Measurements from ENCODE around the gene SMIM30. TPM values are rescaled to one million over a fixed set of nuclear protein-coding genes. Genes with fewer than 3 reads are reported as not detected.

SMIM30 gene
- total RNA-seq, 2 experiments from 2014 or later: 43.3 to 55.1 TPM

- TF ChIP-seq EZH2phosphoT487 (IDR thresholded peaks at IDR 0.05; ENCODE audit: borderline replicate concordance, low read depth, low read length) (no peak), CTCF (conservative IDR thresholded peaks at IDR 0.05; ENCODE audit: low read length) (no peak)
- Histone ChIP-seq H3K4me3 (ENCODE audit: low read depth, low read length, poor library complexity, severe bottlenecking) (no peak overlapping the region), H4K20me1 (ENCODE audit: insufficient read depth, low read length) (no peaks in the 10 kb centered on the region), H3K9me2 (ENCODE audit: insufficient read depth, low read length) (no peaks in the 10 kb centered on the region), H3K79me2 (ENCODE audit: insufficient read depth, low read depth, low read length) (no peaks in the 10 kb centered on the region), H3K9me3 (ENCODE audit: low read length) (no peaks in the 10 kb centered on the region), H3K27ac (ENCODE audit: low read depth, low read length, poor library complexity, severe bottlenecking) (no peak overlapping the region), H2AFZ (ENCODE audit: low read length) (0 out of 2 replicates have a peak overlapping the region, but pooled peaks have one; percentile 28), H3K4me1 (ENCODE audit: insufficient read depth, low read length, poor library complexity, severe bottlenecking) (no peaks in the 10 kb centered on the region), H3K36me3 (ENCODE audit: insufficient read depth, low read length) (no peaks in the 10 kb centered on the region), H3K4me2 (ENCODE audit: low read length) (no peak overlapping the region)
- BruUV-seq (replicated peaks): no TSS peak
- intact Hi-C loops (cut with micrococcal nuclease; ENCODE audit: unreplicated experiment): no loop called here
- ChIA-PET CTCF (ENCODE audit: unreplicated experiment) (no interaction called here), POLR2A (interaction anchor here (0.8 to 3.7 kb wide), 4 partner anchors 8 to 454 kb away, joined by 3 to 31 read pairs (median 14); no protein-coding TSS in a partner anchor)
- DNase-seq (ENCODE audit: low spot score): no peak
These were observed 13.0 kb upstream of the SMIM30 start for GRCh38 chr7:113131367-113131766.

GRCh38 chr7:113128031-113128430 is 9.7 kb upstream of the SMIM30 start:
- Histone ChIP-seq H3K4me3 (ENCODE audit: low read depth, low read length, poor library complexity, severe bottlenecking) (no peak overlapping the region), H3K4me2 (ENCODE audit: low read length) (no peak overlapping the region), H3K79me2 (ENCODE audit: insufficient read depth, low read depth, low read length) (no peaks in the 10 kb centered on the region), H3K9me3 (ENCODE audit: low read length) (no peaks in the 10 kb centered on the region), H4K20me1 (ENCODE audit: insufficient read depth, low read length) (no peaks in the 10 kb centered on the region), H3K4me1 (ENCODE audit: insufficient read depth, low read length, poor library complexity, severe bottlenecking) (no peaks in the 10 kb centered on the region), H2AFZ (ENCODE audit: low read length) (no peak overlapping the region), H3K36me3 (ENCODE audit: insufficient read depth, low read length) (no peaks in the 10 kb centered on the region), H3K27ac (ENCODE audit: low read depth, low read length, poor library complexity, severe bottlenecking) (no peak overlapping the region), H3K9me2 (ENCODE audit: insufficient read depth, low read length) (no peaks in the 10 kb centered on the region)
- no peak for DNase-seq (ENCODE audit: low spot score)
- ChIA-PET POLR2A (interaction anchor here (0.6 to 3.7 kb wide), 4 partner anchors 7 to 42 kb away, joined by 3 to 31 read pairs (median 4); no protein-coding TSS in a partner anchor), CTCF (ENCODE audit: unreplicated experiment) (no interaction called here)
- intact Hi-C loops (cut with micrococcal nuclease; ENCODE audit: unreplicated experiment): no loop called here
- no peak for TF ChIP-seq EZH2phosphoT487 (IDR thresholded peaks at IDR 0.05; ENCODE audit: borderline replicate concordance, low read depth, low read length)
- TF ChIP-seq CTCF (conservative IDR thresholded peaks at IDR 0.05; ENCODE audit: low read length): no peak
- BruUV-seq (replicated peaks): no TSS peak

GRCh38 chr7:113125728-113126127 is 7.4 kb upstream of the SMIM30 start:
- TF ChIP-seq EZH2phosphoT487 (IDR thresholded peaks at IDR 0.05; ENCODE audit: borderline replicate concordance, low read depth, low read length) (no peak), CTCF (conservative IDR thresholded peaks at IDR 0.05; ENCODE audit: low read length) (no peak)
- H2AFZ ChIP-seq (ENCODE audit: low read length): no peak overlapping the region
- no TSS peak for BruUV-seq (replicated peaks)
- H3K4me1 ChIP-seq (ENCODE audit: insufficient read depth, low read length, poor library complexity, severe bottlenecking): peaks cover 12% of the 10 kb centered on the region
- no peaks in the 10 kb centered on the region for H3K9me3 ChIP-seq (ENCODE audit: low read length)
- ChIA-PET POLR2A (interaction anchor here (0.8 to 2.7 kb wide), 7 partner anchors 11 to 64 kb away, joined by 3 to 18 read pairs (median 3); no protein-coding TSS in a partner anchor), CTCF (ENCODE audit: unreplicated experiment) (no interaction called here)
- DNase-seq (ENCODE audit: low spot score): no peak
- H3K27ac ChIP-seq (ENCODE audit: low read depth, low read length, poor library complexity, severe bottlenecking): no peak overlapping the region
- no peak overlapping the region for H3K4me3 ChIP-seq (ENCODE audit: low read depth, low read length, poor library complexity, severe bottlenecking)
- no peaks in the 10 kb centered on the region for H3K9me2 ChIP-seq (ENCODE audit: insufficient read depth, low read length)
- no peaks in the 10 kb centered on the region for H3K79me2 ChIP-seq (ENCODE audit: insufficient read depth, low read depth, low read length)
- no peak overlapping the region for H3K4me2 ChIP-seq (ENCODE audit: low read length)
- intact Hi-C loops (cut with micrococcal nuclease; ENCODE audit: unreplicated experiment): no loop called here
- H4K20me1 ChIP-seq (ENCODE audit: insufficient read depth, low read length): no peaks in the 10 kb centered on the region
- H3K36me3 ChIP-seq (ENCODE audit: insufficient read depth, low read length): no peaks in the 10 kb centered on the region
